ENCODE measurements around the gene FAM241B. TPM values are rescaled to one million over a fixed set of nuclear protein-coding genes. Genes with fewer than 3 reads are reported as not detected.

Gene FAM241B
- total RNA-seq, 1 donor from 2014 or later, result 50.1 TPM

DNA sequence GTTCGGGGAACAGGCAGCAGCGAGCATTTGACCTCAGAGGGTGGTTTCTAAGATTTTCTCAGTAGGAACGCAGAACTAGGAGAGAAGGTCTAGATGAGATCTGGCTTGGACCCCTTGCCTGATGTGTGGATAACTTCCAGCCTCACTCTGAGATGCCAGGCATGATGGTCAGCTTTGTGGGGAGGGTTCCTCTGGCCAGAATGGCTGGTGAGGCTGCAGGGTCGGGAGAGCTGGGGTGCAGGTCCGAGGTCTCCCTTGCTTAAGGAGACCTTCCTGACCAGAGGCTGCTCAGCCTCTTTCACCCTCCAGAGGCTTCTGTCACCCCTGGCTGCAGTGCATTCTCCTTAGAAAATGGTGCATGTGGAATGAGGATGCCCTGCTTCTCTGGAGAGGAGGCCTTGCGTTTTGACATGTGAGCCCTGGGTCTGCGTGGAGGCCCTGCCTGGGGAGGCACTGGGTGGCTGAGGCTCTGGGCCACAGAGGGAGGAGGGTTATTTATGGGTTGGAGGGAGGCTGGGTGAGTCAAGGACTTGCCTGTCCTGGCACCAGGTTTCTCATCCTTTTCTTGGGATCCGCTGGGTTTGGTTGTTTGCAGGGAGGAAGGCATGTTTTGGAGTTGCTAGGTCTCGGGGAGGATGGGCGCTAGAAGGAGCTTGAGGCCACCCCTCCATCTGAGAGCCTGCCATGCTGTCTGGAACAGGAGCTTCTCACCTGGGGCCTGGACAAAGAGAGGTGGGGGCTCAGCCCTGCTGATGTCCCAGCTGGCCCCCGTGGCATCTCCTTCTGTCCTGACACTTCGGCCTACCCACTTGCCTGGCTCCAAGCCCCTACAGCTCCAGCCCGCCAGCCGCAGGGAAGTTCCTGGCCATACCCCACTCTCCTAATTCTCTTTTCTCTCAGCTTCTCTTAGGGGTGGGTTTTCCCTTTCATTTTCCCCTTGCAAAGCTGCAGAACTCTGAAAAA is 3.9 kb downstream of the FAM241B start:
- no peaks in the 10 kb centered on the region for H3K36me3 Mint-ChIP-seq (ENCODE audit: unreplicated experiment)
- peaks cover 2% of the 10 kb centered on the region for H3K4me1 Mint-ChIP-seq (ENCODE audit: low read depth, unreplicated experiment)
- no peaks in the 10 kb centered on the region for H3K9me3 Mint-ChIP-seq (ENCODE audit: unreplicated experiment)
- H3K27ac Mint-ChIP-seq (ENCODE audit: unreplicated experiment), result no peak overlapping the region
- DNase-seq, result no peak
- H3K4me3 Mint-ChIP-seq (ENCODE audit: unreplicated experiment), result no peak overlapping the region
- TF ChIP-seq, protein P1, sequence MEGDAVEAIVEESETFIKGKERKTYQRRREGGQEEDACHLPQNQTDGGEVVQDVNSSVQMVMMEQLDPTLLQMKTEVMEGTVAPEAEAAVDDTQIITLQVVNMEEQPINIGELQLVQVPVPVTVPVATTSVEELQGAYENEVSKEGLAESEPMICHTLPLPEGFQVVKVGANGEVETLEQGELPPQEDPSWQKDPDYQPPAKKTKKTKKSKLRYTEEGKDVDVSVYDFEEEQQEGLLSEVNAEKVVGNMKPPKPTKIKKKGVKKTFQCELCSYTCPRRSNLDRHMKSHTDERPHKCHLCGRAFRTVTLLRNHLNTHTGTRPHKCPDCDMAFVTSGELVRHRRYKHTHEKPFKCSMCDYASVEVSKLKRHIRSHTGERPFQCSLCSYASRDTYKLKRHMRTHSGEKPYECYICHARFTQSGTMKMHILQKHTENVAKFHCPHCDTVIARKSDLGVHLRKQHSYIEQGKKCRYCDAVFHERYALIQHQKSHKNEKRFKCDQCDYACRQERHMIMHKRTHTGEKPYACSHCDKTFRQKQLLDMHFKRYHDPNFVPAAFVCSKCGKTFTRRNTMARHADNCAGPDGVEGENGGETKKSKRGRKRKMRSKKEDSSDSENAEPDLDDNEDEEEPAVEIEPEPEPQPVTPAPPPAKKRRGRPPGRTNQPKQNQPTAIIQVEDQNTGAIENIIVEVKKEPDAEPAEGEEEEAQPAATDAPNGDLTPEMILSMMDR (IDR thresholded peaks at IDR 0.05; ENCODE audit: partially characterized antibody, unreplicated experiment), result no peak
- H3K27me3 Mint-ChIP-seq (ENCODE audit: unreplicated experiment), result peaks cover 3% of the 10 kb centered on the region

DNA sequence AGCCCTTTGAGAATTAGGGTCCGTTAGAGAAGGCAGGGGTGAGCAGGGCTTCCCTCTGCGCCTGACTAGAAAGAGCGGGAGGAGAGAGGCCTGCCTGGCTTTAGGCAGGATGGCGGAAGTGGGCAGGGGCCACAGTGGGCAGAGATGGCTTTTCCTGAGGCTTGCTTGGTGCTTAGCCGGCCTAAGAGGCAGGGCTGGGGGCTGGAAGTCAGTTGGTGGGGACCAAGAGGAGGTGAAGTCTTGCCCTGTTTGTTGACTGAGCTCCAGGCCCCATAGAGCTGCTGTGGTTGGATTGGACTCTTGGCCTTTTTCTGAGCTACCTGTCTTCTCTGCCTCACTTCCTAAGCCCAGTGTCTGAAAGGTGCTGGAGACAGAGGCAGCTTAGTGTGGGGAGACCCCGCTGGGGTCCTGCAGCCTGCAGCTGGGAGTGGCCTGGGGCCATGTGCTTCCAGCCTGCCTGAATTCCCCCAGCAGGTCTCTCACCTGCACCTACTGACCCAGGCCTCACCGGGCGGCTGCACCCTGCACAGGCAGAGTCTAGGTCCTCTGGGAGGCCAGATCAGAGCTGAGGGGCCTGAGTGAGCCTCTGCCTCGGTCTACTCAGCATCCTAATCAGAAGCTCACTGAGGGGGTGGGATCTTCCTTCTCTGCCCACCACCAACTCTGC is 4.8 kb downstream of the FAM241B start:
- Mint-ChIP-seq H3K27me3 (ENCODE audit: unreplicated experiment) (peaks cover 3% of the 10 kb centered on the region), H3K27ac (ENCODE audit: unreplicated experiment) (no peak overlapping the region), H3K4me1 (ENCODE audit: low read depth, unreplicated experiment) (peaks cover 2% of the 10 kb centered on the region), H3K36me3 (ENCODE audit: unreplicated experiment) (no peaks in the 10 kb centered on the region), H3K4me3 (ENCODE audit: unreplicated experiment) (no peak overlapping the region), H3K9me3 (ENCODE audit: unreplicated experiment) (no peaks in the 10 kb centered on the region)
- DNase-seq, result no peak
- TF ChIP-seq, protein P1 (IDR thresholded peaks at IDR 0.05; ENCODE audit: partially characterized antibody, unreplicated experiment), result no peak

DNA sequence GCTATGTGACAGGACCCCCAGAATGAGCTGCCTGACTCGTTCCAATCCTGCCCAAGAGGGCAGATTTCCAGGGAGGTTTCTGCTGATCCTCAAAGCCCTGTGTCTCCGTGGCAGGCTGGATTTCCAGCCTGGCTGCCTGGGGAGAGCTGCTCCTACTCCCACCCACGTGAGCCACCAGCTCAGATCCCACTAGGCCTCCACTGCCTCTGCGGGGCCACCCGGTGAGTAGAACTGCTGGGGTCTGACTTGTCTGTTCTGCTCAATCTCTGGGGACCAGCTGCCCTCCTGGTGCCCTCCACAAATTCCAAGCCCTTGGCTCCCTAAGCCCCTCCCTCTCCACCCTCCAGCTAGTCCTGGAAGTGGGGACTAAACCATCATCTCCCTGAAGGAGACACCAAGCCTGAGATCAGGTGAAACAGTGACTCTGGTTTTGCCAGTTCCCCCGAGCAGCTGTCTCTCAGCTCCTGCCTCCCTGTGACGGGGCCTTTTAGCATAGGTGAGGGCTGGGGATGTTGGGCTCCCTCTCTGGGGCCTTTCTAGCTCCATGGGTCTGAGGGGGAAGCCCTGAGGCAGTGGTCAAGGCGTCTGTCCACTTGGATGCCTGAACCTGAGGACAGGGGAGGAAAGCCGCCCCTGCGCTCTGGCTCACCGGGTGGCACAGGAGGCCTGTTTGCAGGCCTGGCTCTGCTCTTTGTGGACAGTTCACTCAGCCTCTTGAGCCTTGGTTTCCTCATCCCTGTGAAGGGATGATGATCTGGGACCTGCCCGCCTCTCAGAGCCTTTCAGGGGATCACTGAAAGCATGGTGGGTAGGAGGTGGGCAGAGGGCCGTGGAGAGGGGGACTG is 5.6 kb downstream of the FAM241B start:
- peaks cover 3% of the 10 kb centered on the region for H3K27me3 Mint-ChIP-seq (ENCODE audit: unreplicated experiment)
- TF ChIP-seq, protein P1 (IDR thresholded peaks at IDR 0.05; ENCODE audit: partially characterized antibody, unreplicated experiment), result no peak
- no peak for DNase-seq
- no peaks in the 10 kb centered on the region for H3K9me3 Mint-ChIP-seq (ENCODE audit: unreplicated experiment)
- no peak overlapping the region for H3K27ac Mint-ChIP-seq (ENCODE audit: unreplicated experiment)
- H3K4me3 Mint-ChIP-seq (ENCODE audit: unreplicated experiment), result no peak overlapping the region
- peaks cover 2% of the 10 kb centered on the region for H3K4me1 Mint-ChIP-seq (ENCODE audit: low read depth, unreplicated experiment)
- H3K36me3 Mint-ChIP-seq (ENCODE audit: unreplicated experiment), result no peaks in the 10 kb centered on the region

DNA sequence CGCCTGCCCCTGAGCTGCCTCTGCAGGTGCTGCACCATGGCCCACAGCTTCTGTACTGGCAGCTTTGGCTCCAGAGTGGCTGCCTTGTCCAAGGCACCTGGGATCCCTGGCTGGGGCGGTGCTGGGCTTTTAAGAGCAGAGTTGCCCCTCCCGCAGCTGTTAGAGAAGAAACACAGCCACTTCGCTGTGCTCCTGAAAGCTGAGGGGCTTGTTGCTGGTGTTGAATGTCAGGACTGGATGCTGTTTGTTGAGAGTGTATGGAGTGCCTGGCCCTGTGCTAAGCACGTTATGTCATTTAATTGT is 6.2 kb downstream of the FAM241B start:
- Mint-ChIP-seq H3K4me1 (ENCODE audit: low read depth, unreplicated experiment) (peaks cover 2% of the 10 kb centered on the region), H3K27me3 (ENCODE audit: unreplicated experiment) (peaks cover 3% of the 10 kb centered on the region), H3K27ac (ENCODE audit: unreplicated experiment) (no peak overlapping the region), H3K9me3 (ENCODE audit: unreplicated experiment) (no peaks in the 10 kb centered on the region), H3K4me3 (ENCODE audit: unreplicated experiment) (no peak overlapping the region), H3K36me3 (ENCODE audit: unreplicated experiment) (no peaks in the 10 kb centered on the region)
- DNase-seq, result no peak
- TF ChIP-seq, protein P1 (IDR thresholded peaks at IDR 0.05; ENCODE audit: partially characterized antibody, unreplicated experiment), result no peak
